ENCODE measurements around the gene DNAJC25.

Gene DNAJC25

GRCh38 chr9:111628411-111628810 is 2.7 kb upstream of the DNAJC25 start:
- ChIA-PET CTCF (interaction anchor here (0.6 kb wide), 1 partner anchor 63 kb away, joined by 3 read pairs; no protein-coding TSS in a partner anchor), POLR2A (no interaction called here)

More at GRCh38 chr9:111628411-111628810, 2.7 kb upstream of the DNAJC25 start:
- Histone ChIP-seq H3K4me1 (ENCODE audit: control insufficient read depth, insufficient read depth, low read length) (no peaks in the 10 kb centered on the region), H3K36me3 (ENCODE audit: control insufficient read depth in 2 of 2, insufficient read depth in 1 of 2, low read length in 2 of 2) (no peaks in the 10 kb centered on the region), H3K9me3 (ENCODE audit: control insufficient read depth, insufficient read depth, low read depth, low read length) (no peaks in the 10 kb centered on the region), H3K27ac (ENCODE audit: extremely low read depth, low read depth, low read length) (no peak overlapping the region), H3K4me3 (ENCODE audit: low read depth, low read length) (no peak overlapping the region)
- TF ChIP-seq ZNF121 (tag by site-specific recombination; IDR thresholded peaks at IDR 0.05) (no peak), HOXC10 (CRISPR knock-in tag; IDR thresholded peaks at IDR 0.05) (no peak), ZNF266 (tag by site-specific recombination; IDR thresholded peaks at IDR 0.05; ENCODE audit: low read depth) (no peak), ZNF843 (tag by site-specific recombination; IDR thresholded peaks at IDR 0.05) (no peak), ZNF501 (tag by site-specific recombination; IDR thresholded peaks at IDR 0.05) (no peak), ZBTB11 (tag by site-specific recombination; conservative IDR thresholded peaks at IDR 0.05; ENCODE audit: low read depth) (no peak), ZNF776 (tag by site-specific recombination; IDR thresholded peaks at IDR 0.05; ENCODE audit: borderline replicate concordance) (no peak), ZNF404 (tag by site-specific recombination; IDR thresholded peaks at IDR 0.05) (no peak), ZSCAN5A (tag by site-specific recombination; IDR thresholded peaks at IDR 0.05) (no peak), ZSCAN23 (tag by site-specific recombination; IDR thresholded peaks at IDR 0.05) (no peak), OVOL3 (tag by site-specific recombination; IDR thresholded peaks at IDR 0.05) (no peak), ZXDB (tag by site-specific recombination; IDR thresholded peaks at IDR 0.05) (no peak), ZNF610 (tag by site-specific recombination; IDR thresholded peaks at IDR 0.05; ENCODE audit: borderline replicate concordance) (no peak), ZNF148 (tag by site-specific recombination; IDR thresholded peaks at IDR 0.05; ENCODE audit: borderline replicate concordance) (no peak), ATF2 (tag by site-specific recombination; IDR thresholded peaks at IDR 0.05; ENCODE audit: low read depth) (no peak), ZNF692 (tag by site-specific recombination; IDR thresholded peaks at IDR 0.05) (no peak), ZNF660 (tag by site-specific recombination; IDR thresholded peaks at IDR 0.05) (no peak), ZNF677 (tag by site-specific recombination; IDR thresholded peaks at IDR 0.05) (no peak), BCL11B (tag by site-specific recombination; IDR thresholded peaks at IDR 0.05; ENCODE audit: low read depth) (no peak)

All from HEK293 (cell line).